Hematopoietic multipotent progenitor cell treated with erythropoietin and hydrocortisone succinate and interleukin-3 and kit ligand, for 8 days (in vitro differentiated cells): ENCODE measurements around the gene GPX5.

Source experiments
- DNase-seq: peaks from one replicate; pipeline ENCODE4 v3.0.0-alpha.2; 2015

GPX5 gene

DNA sequence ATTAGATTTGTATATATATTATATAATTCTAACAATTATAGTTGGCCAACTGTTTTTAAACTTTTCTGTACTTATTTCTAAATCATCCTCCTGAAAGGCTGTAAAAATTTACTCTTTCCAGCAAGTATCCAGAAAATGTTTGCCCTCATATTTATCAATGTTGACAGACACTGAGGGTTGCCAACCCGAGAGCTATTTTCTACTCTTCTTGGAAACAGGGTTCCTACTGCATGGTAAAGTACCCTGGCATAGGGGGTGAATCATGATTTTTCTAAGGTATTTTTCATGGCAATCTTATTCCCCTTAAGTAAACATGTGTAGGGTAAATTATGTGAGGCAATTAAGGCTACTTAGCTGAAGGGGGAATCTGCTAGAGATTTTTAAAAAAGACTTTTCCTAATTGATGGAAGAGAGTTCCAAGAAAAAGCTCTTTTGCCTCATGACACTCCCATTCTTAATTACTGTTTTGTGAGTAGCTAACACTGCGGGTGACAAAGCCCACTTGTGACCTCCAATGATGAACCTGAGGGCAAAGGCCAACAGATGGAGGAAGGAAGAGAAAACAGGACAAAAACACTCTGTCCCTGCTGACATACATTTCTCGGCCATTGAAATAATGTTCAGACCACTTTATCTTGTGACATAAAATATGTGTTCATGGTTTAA lies 37.9 kb downstream of the GPX5 start:
- DNase-seq, result no peak

DNA sequence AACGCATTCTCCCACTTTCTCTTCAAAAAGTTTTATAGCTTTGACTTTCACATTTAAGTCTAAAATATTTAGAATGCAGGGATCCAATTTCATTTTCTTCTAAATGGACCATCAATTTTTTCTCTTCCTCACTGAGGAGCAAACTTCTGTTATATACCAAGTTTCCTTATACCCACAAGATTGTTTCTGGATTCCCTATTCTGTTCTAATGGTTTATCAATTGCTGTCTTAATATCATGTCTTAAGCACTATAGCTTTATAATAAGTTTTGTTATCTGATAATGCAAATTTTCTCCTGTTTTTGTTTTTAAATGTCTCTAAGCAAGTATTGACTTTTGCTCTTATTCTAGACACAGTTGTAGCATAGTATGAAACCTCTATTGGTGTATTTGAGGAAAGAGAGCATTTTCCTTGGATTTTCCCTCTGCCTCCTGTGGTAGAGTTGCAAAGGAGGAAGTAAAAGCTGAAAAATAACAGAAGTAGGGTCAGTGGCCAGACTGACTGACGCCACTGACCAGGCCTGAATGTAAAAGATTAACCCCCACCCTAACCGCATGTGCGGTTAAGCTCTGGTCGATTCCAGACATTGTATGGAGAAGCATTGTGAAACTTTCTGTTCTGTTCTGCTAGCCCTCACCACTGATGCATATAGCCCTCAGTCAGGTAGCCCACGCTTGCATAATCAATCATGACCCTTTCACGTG lies 40.3 kb downstream of the GPX5 start:
- DNase-seq, result no peak

DNA sequence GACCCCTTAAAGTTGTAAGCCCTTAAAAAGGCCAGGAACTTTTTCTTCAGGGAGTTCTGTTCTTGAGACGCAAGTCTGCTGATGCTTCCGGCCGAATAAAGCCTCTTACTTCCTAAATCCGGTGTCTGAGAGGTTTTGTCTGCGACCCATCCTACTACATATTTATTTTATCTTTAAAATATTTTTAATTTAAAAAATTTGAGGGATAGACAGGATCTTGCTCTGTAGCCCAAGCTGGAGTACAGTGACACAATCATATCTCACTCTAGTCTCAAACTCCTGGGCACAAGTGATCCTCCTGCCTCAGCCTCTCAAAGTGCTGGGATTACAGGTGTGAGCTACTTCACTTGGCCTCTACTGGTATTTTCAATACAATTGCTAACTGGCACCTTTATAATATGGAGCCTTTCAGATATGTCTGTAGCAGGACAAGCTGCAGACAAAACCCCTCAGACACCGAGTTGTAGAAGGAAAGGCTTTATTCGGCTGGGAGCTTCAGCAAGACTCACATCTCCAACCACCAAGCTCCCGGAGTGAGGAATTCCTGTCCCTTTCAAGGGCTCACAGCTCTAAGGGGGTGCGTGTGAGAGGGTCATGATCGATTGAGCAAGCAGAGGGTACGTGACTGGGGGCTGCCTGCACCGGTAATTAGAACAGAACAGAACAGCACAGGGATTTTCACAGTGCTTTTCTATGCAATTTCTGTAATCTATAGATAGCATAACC lies 41.0 kb downstream of the GPX5 start:
- DNase-seq, result no peak

DNA sequence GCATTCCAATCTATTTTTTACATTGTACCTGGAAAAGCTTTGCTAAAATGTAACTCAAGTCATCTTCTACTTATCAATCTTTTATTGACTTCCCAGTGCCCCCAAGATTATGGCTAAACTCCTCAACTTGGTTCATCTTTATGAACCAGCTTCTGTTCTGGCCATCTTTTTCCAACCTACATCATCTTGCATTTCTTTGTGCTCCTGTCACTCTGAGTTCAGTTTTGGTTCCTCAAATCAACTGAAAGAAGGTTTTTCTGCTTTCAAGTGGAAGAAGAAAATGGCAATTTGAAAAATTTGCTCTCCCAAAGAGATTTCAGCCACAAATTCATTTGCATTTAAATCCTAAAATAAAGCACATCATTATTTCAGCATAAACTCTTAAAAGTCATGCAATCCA lies 41.8 kb downstream of the GPX5 start:
- no peak for DNase-seq

DNA sequence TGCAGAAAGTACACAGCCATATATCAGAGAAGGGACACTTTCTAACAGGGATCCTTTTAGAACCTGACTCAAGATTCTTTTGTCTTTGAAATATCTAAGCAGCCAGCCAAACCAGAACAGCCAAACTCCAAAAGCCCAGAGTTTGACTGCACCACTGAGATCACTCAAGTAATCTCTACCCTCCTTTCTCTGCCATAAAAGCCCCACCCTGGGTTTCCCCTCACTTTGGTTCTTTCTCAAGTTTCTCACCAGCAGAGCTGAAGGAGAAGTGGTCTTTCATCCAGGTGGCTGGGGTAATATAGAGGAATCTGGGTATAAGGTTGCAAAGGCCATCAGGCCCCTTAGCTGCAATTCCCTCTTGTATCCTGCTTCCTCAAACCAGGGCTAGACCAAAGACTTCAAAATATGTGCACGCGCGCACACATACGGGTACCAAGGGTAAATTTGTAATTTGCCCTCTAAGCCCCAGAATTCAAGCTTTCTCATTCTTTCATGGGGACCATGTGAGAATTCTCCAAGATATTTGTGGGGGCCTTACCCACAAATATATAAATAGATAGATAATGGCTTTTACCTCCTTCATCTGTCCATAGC lies 42.9 kb downstream of the GPX5 start:
- DNase-seq, result no peak

DNA sequence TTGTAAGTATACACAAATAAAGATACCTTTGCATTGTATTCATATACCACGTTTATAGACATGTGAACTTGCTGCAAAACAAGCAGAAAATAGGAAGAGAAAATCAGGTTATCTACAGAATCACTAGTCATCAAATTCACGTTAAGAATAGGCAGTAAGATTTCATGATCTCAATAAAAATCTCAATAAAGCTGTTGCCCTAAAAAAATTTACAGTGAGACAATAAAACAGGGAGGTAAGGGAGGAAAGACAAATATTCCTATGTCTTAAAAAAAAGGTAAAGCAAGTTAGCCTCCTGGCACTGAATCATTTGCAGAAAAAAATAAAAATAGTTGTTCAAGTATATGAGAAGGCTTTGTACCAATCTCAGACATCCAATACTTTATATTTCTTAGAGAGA lies 44.1 kb downstream of the GPX5 start:
- DNase-seq, result no peak

DNA sequence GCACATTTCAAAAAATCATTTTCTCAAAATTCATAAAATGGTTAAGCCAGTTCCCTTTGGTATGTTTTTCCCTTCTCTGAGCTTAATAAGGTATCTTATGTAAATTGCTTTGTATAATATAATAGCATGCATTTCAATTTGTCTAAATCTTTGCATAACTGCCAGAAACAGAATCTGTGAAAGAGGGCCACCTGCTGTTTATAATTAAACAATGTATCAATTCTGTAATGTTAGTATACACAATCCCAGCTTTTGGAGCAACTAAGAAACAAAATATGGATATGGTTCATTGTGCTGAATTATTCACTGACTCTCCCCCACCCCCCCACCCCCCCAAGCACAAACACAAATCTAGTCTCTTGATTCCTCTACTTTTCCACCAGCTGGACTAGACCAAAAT lies 54.8 kb downstream of the GPX5 start:
- DNase-seq, result peak; percentile 7

DNA sequence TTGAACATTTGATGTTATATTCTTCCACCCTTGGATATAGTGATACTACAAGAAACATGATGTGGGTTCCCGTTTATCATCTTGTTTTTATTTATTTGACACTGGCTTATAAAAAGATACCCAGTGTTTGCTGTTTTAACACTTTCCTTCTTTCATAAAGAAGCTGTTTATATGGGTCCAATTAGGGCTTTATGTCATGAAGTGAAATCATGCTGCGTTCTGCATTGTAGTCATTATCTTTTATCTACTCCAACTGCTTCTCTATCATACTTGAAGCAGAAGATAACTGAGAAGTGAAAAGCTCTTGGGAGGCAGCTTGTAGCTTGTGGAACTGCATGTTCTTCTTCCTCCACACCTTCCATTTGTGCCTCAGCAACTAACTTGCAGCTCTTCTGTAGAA lies 57.8 kb downstream of the GPX5 start:
- no peak for DNase-seq
